Mucosa of rectum (tissue), 2 donors: Measurements from ENCODE around the gene PIP5K1C.

Source experiments
- H3K27ac ChIP-seq, 2 donors: one replicate each; pipeline ENCODE4 v1.7.0; 2013; ENCODE audit warnings: inconsistent platforms in 2 of 2, low read depth in 2 of 2, low read length in 2 of 2
- H3K27me3 ChIP-seq, 2 donors: one replicate each; pipeline ENCODE4 v1.7.0; 2013; ENCODE audit warnings: low read length in 2 of 2; ENCODE audit not compliant: control insufficient read depth in 2 of 2, insufficient read depth in 2 of 2
- H3K36me3 ChIP-seq, 2 donors: one replicate each; pipeline ENCODE4 v1.7.0; 2013; ENCODE audit warnings: low read length in 2 of 2; ENCODE audit not compliant: control insufficient read depth in 2 of 2, insufficient read depth in 2 of 2
- H3K4me1 ChIP-seq, 2 donors: one replicate each; pipeline ENCODE4 v1.7.0; 2013; ENCODE audit warnings: low read length in 2 of 2, mild to moderate bottlenecking in 1 of 2; ENCODE audit not compliant: control insufficient read depth in 2 of 2, insufficient read depth in 2 of 2
- H3K4me3 ChIP-seq, 2 donors: one replicate each; pipeline ENCODE4 v1.7.0; 2013; ENCODE audit warnings: low read length in 2 of 2
- H3K9ac ChIP-seq, 2 donors: one replicate each; pipeline ENCODE4 v1.7.0; 2013; ENCODE audit warnings: low read length in 2 of 2, low read depth in 1 of 2, mild to moderate bottlenecking in 1 of 2
- H3K9me3 ChIP-seq, 2 donors: one replicate each; pipeline ENCODE4 v1.7.0; 2013; ENCODE audit warnings: low read length in 2 of 2; ENCODE audit not compliant: control insufficient read depth in 2 of 2
- donor health status: healthy.
- donor health status: Normal muscosa, but diverticular disease.

PIP5K1C gene

GRCh38 chr19:3674784-3675543 lies 25.3 kb downstream of the PIP5K1C start:
- no peaks in the 10 kb centered on the region for H3K27me3 ChIP-seq
- H3K36me3 ChIP-seq, result peaks cover 0 to 4% of the 10 kb centered on the region in 2 donors
- H3K9me3 ChIP-seq, result no peaks in the 10 kb centered on the region
- no peak overlapping the region for H3K9ac ChIP-seq
- H3K4me3 ChIP-seq, result no peak overlapping the region
- H3K4me1 ChIP-seq, result peaks cover 8% of the 10 kb centered on the region in 2 donors
- H3K27ac ChIP-seq, result no peak overlapping the region

- no peaks in the 10 kb centered on the region for H3K36me3 ChIP-seq
- H3K4me1 ChIP-seq, result peaks cover 12 to 17% of the 10 kb centered on the region in 2 donors
- no peak overlapping the region for H3K27ac ChIP-seq
- no peak overlapping the region for H3K4me3 ChIP-seq
- H3K9ac ChIP-seq, result no peak overlapping the region
- no peaks in the 10 kb centered on the region for H3K27me3 ChIP-seq
- H3K9me3 ChIP-seq, result no peaks in the 10 kb centered on the region
Observed at GRCh38 chr19:3673506-3674439, 26.5 kb downstream of the PIP5K1C start.

- Histone ChIP-seq H3K9me3 (no peaks in the 10 kb centered on the region), H3K36me3 (no peaks in the 10 kb centered on the region), H3K4me1 (peaks cover 15 to 22% of the 10 kb centered on the region in 2 donors), H3K4me3 (no peak overlapping the region), H3K27me3 (no peaks in the 10 kb centered on the region), H3K9ac (no peak overlapping the region), H3K27ac (no peak overlapping the region)
Observed at GRCh38 chr19:3672993-3673392, 27.3 kb downstream of the PIP5K1C start.

GRCh38 chr19:3672575-3672948 lies 27.7 kb downstream of the PIP5K1C start:
- no peaks in the 10 kb centered on the region for H3K9me3 ChIP-seq
- no peak overlapping the region for H3K4me3 ChIP-seq
- H3K27ac ChIP-seq, result peak overlapping the region; percentile 37 to 87
- no peaks in the 10 kb centered on the region for H3K36me3 ChIP-seq
- peaks cover 15 to 22% of the 10 kb centered on the region in 2 donors for H3K4me1 ChIP-seq
- no peak overlapping the region for H3K9ac ChIP-seq
- H3K27me3 ChIP-seq, result no peaks in the 10 kb centered on the region

- peak overlapping the region in 1 of 2 donors; percentile 57 for H3K9ac ChIP-seq
- H3K9me3 ChIP-seq, result no peaks in the 10 kb centered on the region
- peaks cover 15 to 22% of the 10 kb centered on the region in 2 donors for H3K4me1 ChIP-seq
- no peaks in the 10 kb centered on the region for H3K27me3 ChIP-seq
- no peaks in the 10 kb centered on the region for H3K36me3 ChIP-seq
- no peak overlapping the region for H3K4me3 ChIP-seq
- H3K27ac ChIP-seq, result peak overlapping the region; percentile 77 to 87
Observed at GRCh38 chr19:3671680-3672574, 28.3 kb downstream of the PIP5K1C start.

- Histone ChIP-seq H3K9me3 (no peaks in the 10 kb centered on the region), H3K4me1 (peaks cover 15 to 22% of the 10 kb centered on the region in 2 donors), H3K27me3 (no peaks in the 10 kb centered on the region), H3K27ac (peak overlapping the region; percentile 77 to 87), H3K9ac (peak overlapping the region; percentile 32 to 57), H3K4me3 (peak overlapping the region in 1 of 2 donors; percentile 31), H3K36me3 (peaks cover 3 to 5% of the 10 kb centered on the region in 2 donors)
Observed at GRCh38 chr19:3670796-3671679, 29.2 kb downstream of the PIP5K1C start.

GRCh38 chr19:3669947-3670795 lies 30.1 kb downstream of the PIP5K1C start:
- Histone ChIP-seq H3K27ac (peak overlapping the region; percentile 77 to 87), H3K9me3 (no peaks in the 10 kb centered on the region), H3K27me3 (no peaks in the 10 kb centered on the region), H3K9ac (peak overlapping the region; percentile 34 to 57), H3K4me1 (peaks cover 20 to 22% of the 10 kb centered on the region in 2 donors), H3K4me3 (peak overlapping the region in 1 of 2 donors; percentile 31), H3K36me3 (peaks cover 3 to 5% of the 10 kb centered on the region in 2 donors)

- Histone ChIP-seq H3K27me3 (no peaks in the 10 kb centered on the region), H3K9ac (peak overlapping the region in 1 of 2 donors; percentile 43), H3K36me3 (peaks cover 5 to 6% of the 10 kb centered on the region in 2 donors), H3K4me1 (peaks cover 20 to 22% of the 10 kb centered on the region in 2 donors), H3K9me3 (no peaks in the 10 kb centered on the region), H3K27ac (peak overlapping the region; percentile 75 to 83), H3K4me3 (no peak overlapping the region)
Observed at GRCh38 chr19:3669082-3669946, 31.0 kb downstream of the PIP5K1C start.
